ENCODE data around the gene RARRES2.
A peak's percentile ranks its signal among the peaks of the same experiment; 100 is the strongest.

RARRES2 gene

DNA sequence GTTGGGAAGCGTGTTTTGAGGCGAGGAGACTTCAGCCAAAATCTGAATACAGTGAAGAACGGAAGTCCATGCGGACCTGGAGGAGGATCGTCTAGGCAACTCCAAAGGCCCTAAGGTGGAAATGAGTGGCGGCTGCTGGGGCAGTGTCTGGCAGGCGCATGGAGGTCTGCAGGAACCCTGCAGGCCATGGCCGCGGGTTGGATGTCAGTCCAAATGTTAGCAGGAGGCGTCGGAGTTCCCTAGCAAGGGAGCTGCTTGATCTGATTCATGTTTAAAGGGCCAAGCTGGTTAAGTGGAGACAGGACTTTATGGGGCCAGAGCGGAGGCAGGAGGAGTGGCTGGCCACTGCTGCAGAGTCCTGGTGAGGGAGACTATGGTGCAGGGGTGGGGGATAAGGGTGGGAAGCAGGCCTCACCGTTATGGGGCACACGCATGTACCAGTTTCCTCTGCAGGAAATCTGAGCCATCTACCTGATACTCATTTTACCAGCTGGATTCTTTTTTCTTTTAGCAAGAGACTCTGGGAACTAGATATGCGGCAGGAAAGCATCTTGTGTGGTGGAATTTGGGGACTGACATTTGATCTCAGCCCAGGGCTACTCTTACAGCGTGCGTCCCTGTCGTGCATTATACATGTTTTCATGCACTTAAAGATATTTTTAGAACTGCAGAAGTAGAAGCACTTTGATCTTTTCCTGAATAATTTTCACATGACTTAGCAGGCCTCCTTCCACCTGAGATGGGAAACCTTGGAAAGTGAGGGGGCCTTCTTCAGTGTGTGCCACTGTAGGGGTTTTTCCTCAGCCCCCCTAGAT lies 20.6 kb upstream of the RARRES2 start:
- no peak for DNase-seq (ENCODE audit: low read depth in 2 of 2)

DNA sequence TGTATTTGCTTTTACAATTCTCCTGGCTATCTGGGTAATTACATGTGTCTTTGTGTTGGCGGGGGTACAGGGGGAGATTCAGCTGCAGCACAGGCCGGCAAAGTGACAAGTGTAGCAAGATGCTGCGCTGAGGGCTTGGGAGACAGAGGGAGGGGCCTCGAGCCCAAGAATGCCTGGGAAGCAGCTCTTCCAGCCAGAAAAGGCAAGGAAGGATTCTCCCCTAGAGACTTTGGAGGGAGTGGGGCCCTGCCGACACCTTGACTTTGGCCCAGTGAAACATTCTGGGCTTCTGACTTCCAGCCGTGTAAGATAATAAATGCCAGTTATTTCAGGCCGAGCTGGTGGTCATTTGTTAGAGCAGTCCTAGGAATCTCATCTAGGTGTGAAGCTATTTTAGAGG lies 20.0 kb upstream of the RARRES2 start:
- DNase-seq (ENCODE audit: low read depth in 2 of 2) = no peak

DNA sequence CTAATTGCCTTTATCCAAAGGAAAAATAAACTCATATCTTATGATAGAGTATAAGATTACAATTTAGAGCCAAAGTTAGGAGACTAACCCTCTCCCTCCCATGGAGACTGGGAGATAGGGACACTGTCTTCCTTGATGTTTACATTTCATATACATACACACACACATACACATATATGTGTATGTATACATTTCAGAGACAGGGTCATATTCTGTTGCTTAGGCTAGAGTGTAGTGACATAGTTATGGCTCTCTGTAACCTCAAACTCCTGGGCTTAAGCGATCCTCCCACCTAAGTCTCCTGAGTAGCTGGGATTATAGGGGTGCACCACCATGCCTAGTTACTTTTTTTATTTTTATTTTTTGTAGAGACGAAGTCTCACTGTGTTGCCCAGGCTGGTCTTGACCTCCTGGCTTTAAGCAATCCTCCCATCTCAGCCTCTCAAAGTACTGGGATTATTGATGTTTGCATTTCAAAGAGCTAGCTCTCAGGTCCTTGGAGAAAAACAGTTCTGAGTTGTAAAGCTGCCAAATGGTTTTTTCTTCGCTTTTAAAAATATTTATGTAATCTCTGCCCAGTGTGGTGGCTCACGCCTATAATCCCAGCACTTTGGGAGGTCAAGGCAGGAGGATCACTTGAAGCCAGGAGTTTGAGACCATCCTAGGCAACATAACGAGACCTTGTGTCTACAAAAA lies 19.1 kb upstream of the RARRES2 start:
- no peak for DNase-seq (ENCODE audit: low read depth in 2 of 2)

DNA sequence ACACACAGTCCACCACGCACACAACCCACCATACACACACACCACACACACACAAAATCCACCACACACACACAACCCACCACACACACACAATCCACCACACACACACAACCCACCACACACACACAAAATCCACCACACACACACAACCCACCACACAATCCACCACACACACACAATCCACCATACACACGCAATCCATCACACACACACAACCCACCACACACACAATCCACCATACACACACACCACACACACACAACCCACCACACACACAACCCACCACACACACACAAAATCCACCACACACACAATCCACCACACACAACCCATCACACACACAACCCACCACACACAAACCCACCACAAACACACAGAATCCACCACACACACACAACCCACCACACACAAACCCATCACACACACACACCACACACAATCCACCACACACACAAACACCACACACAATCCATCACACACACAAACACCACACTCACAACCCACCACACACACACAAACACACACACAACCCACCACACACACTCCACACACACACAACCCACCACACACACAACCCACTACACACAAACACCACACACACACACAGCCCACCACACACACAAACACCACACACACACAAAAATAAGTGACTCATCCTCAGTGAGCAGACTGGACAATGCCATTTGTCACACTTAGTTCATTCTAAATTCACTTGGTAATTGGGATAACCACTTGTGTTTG lies 18.4 kb upstream of the RARRES2 start:
- DNase-seq (ENCODE audit: low read depth in 2 of 2) = no peak

DNA sequence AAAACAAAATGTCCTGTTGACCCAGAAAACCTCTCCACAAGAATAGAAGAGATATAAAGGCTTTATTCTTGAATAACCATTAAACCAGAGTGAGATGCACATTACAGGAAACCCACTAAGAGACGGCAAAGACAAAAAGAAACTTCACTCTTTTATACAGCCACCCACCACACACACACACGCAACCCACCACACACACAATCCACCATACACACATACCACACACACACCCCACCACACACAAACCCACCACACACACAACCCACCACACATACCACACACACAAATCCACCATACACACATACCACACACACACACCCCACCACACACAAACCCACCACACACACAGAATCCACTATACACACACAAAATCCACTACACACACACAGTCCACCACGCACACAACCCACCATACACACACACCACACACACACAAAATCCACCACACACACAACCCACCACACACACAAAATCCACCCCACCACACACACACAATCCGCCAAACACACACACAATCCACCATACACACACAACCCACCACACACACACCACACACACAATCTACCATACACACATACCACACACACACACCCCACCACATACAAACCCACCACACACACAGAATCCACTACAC lies 17.7 kb upstream of the RARRES2 start:
- no peak for DNase-seq (ENCODE audit: low read depth in 2 of 2)

DNA sequence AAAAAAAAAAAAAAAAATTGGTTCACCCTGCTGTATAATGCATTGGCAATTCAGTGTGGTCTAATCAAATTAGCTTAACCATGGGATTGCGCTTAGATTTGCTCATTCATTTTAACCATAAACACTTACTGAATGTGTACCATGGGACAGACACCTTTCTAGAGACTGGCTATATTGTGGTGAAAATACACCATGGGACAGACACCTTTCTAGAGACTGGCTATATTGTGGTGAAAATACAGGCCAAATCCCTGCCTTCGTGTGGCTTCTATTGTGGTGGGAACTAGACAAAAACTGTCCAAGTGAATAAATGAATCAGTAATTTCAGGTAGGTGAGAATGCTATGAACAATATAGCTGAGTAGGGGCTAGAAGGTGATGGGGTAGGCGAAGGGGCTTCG lies 17.0 kb upstream of the RARRES2 start:
- no peak for DNase-seq (ENCODE audit: low read depth in 2 of 2)

DNA sequence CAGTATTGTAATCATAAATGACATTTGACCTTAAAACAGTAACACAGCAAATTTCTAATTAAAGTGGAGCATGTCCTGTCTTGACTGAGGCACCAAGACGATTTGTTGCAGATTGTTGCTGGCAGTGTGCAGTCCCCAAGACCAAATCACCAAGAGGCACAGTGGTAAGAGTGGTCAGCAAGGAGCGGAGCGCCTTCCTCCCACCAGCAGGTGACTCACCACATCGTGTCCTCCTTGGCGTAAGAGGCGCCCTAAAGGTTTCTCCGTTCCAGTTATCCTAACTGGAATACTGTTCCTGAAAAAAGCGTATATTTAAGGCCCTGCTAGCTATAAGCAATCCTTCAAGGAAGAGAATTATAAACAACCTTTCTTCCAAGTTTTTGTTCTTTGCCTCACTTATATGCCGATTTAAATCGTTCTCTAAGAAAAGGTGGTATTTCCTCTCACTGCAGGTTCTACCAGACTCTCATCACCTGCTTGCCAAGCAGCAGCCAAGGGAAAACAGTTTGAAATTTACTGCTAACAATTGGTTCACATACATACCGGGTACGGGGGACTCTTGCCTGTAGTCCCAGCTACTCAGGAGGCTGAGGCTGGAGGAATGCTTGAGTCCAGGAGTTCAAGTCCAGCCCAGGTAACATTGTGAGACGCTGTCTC lies 16.5 kb upstream of the RARRES2 start:
- no peak for DNase-seq (ENCODE audit: low read depth in 2 of 2)

DNA sequence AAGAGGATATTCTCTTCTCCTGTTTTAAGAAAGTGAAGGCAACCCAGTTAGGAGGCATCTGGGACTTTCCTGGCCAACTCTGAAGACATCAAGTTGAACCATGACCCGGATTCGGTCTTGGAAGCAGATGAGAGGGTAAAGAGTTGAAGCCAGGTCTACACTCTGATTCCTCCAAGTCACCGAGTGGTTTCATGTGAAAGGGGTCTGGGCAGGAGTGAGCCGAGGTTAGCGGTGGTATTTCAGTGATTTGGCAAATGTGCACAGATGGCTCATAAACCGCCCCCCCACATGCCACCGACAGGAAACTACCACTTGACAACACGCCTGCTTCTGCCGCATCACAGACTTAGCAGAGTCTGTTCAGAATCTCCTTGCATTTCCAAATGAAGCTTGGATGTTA lies 15.8 kb upstream of the RARRES2 start:
- peak in 1 of 2 experiments; percentile 49 for DNase-seq (ENCODE audit: low read depth in 2 of 2)

DNA sequence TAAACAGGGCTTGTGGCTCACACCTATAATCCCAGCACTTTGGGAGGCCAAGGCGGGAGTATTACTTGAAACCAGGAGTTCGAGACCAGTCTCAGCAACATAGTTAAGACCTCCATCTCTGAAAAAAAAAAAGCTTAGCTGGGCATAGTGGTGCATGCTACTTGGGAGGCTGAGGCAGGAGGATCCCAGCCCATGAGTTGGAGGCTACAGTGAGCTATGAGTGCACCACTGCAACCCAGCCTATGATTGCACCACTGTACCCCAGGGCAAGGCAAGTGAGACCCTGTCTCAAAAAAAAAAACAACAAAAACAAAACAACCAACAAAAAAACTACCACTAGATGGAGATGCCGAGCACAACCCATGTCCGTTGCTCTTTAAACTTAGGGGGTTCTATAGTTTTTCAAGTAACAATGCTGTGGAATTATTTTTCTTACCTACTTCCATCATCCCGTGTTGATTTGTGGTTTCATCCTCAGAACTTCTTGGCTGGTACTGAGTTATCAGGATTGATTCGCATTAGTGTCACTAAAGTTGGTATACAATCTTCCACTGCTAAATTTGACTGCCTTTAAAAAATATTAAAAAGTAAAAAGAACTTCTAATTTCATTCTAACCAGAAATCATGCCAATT lies 15.0 kb upstream of the RARRES2 start:
- DNase-seq (ENCODE audit: low read depth in 2 of 2) = no peak

DNA sequence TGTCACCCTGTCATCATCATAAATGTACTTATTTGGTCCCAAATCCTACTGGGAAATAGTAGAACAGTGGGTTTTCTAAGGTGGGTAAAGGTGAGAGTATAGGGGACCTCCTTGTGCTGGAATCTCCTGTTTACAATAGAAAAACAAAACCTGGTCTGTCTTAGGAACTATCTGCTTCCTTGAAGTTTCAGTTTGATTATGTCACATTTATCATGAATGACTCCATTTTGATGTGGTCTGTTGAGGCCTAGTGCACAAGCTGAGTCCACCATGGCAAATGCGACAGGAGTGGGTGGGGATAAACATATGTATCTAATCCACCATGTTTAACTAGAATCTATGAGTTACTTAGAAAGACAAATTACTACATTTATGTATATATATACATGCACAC lies 14.2 kb upstream of the RARRES2 start:
- no peak for DNase-seq (ENCODE audit: low read depth in 2 of 2)

DNA sequence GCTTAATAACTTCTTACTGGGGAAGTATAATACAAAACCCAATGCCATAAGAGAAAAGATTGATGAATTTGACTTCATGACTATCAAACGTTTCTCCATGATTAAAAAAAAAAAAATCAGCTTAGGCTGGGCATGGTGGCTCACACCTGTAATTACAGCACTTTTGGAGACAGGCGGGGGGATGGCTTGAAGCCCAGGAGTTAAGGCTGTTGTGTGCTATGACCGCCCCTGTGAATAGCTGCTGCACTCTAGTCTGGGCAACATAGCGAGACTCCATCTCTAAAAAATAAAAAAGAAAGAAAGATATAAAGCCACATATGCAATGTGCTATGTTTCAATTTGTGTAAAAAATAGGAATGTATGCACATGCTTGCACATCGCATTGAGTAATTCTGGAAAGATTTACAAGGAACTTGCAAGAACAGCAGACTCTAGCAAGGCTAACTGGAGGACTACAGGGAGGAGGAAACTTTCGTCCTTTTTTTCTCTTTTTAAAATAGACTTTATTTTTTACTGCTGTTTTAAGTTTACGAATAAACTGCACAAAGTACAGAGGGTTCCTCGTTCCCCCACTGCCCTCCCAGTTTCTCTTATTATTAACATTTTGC lies 10.3 kb upstream of the RARRES2 start:
- DNase-seq (ENCODE audit: low read depth in 2 of 2) = no peak

DNA sequence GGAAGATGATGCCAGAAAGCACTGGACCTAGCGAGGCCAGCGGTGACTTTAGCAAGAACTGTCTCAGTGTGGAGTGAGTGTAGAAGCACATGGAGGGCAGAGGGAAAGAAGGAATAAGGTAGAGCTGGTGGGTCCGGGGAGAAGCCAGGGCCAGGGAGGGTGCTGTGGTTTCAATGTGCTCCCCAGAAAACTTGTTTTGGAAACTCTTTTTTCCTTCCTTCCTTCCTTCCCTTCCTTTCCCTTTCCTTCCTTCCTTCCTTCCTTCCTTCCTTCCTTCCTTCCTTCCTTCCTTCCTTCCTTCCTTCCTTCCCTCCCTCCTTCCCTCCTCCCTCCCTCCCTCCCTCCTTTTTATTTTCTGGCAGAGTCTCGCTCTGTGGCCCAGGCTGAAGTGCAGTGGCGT lies 5.5 kb upstream of the RARRES2 start:
- no peak for DNase-seq (ENCODE audit: low read depth in 2 of 2)

DNA sequence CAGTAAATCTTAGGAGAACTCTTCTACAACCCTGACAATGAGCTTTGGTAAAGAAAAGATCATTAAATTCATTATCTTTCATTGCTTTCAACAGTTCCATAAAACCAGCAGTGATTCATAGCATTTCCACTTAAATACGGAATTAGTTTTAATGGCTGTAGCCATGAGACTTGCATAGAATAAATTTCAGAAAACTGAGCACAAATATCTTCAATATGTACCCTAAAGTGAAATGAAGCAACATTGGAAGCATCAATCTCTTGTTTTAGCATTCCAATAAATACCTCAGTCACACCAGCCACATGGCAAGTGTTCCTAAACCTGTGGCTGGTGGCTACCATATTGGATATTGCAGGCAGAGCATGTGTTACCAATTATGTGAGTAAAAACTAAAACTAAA lies 3.6 kb upstream of the RARRES2 start:
- DNase-seq (ENCODE audit: low read depth in 2 of 2) = no peak

DNA sequence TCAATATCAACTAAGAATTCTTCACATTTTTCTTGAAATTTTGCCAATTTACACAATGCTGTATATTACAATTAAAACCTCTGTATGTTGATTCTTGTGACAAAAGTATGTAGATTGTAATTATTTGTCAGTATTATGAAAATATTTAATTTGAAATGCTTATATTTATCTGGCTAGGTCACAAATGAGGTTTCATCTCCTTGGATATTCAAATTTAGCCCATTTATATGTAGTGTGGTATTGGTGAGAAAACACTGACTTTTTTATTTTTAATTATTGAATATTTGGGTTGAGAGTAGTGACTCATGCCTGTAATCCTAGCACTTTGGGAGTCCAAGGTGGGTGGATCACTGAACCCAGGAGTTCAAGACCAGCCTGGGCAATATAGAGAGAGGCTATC lies 2.9 kb upstream of the RARRES2 start:
- DNase-seq (ENCODE audit: low read depth in 2 of 2) = no peak

DNA sequence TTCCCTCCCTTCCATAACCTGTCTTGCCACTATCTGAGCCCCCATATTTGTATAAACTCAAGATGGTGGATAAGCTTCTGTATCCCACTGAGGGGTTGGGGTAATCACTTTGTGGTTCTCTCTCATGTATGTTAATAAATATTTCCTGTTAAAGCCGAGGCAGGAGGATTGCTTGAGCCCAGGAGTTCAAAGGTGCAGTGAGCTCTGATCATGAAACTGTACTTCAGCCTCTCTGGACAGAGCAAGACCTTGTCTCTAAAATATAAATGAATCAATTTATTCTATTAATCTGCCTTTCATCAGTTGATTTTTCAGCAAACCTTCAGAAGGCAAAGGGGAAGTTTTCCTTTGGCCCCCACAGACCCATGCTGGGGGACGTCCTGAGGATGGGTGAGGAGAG lies 1.8 kb upstream of the RARRES2 start:
- no peak for DNase-seq (ENCODE audit: low read depth in 2 of 2)

DNA sequence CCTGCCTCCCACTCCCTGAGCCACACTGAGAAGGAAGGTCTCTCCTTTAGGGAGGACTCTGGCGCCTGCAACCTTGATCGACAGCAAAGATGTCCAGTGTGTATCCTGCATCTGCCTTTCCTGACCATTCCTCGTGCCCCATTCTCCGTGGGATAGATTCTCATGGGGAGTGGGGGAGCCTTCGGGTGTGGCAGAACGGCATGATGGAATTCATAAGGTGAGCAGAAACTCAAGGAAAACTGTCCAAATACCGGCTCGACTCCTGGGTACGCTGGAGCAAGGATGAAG lies 636 bp upstream of the RARRES2 start:
- no peak for DNase-seq (ENCODE audit: low read depth in 2 of 2)

DNA sequence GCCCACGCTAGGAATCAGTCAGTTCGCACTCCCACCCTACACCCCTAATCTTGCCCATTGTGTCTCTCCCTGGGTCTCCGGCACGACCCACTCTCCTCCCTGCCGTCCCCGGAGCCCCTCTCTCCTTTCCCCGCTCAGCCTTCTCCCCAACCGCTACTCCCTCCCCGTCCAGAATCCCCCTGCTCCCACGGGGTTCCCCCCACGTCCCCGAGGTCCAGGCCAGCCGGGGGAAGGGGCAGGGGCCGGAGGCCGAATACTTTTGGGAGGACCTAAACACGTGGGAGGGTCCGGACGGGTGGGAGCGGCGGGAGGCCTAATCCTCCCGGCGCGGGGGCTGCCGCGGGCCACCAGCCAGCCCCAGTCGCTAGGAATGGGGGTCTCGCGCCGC lies 560 bp downstream of the RARRES2 start:
- DNase-seq (ENCODE audit: low read depth in 2 of 2) = no peak

DNA sequence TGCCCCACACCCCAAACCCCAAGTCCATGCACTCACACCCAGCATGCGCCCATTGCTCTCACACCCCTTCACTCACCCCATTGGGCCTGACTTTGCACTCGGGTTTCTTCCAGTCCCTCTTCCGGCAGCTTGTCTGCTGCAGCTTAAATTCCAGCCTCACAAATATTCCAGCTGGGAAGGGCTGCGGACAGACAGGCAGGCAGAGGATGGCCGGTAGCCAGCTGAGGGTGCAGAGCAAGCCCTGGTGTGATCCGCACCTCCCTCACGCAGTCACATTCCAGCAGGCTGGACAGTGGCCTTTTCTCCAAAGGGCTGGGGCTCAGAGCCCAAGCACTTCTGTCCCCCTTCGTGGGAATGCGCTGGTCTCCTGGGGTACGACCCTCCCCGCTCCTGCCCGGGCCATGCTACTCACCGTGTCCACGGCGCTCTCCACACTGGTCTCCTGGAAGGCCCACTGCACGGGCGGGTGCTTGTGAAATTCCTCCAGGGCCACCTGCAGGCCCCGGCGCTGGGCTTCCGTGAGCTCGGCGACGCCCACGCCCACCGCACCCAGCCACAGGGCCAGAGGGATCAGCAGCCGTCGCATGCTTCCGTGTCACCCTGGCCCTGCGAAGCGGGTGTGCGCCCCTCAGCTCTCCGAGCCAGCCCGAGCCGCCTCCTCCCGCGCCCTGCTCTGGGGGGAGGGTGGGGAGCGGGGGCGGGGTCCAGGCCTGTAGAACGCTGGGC lies 1.2 kb downstream of the RARRES2 start:
- no peak for DNase-seq (ENCODE audit: low read depth in 2 of 2)

DNA sequence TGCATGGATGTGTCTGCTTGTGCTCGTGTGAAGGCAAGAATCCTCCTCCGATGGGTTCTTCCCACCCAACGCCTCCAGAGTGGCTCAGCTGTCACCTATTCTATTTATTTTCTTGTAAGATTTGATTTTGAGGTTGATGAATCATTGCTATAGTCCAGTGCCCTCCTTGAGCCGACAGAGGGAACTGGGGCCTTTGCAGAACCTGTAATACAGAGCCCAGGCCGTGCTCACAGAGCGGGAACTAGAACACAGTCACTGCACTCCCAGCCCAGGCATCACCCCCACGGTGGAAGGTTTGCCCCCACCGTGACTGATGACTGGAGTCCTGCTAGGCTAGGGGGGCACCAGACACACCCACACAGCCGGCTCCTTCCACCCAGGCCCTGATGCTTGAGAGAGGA lies 2.0 kb downstream of the RARRES2 start:
- no peak for DNase-seq (ENCODE audit: low read depth in 2 of 2)

DNA sequence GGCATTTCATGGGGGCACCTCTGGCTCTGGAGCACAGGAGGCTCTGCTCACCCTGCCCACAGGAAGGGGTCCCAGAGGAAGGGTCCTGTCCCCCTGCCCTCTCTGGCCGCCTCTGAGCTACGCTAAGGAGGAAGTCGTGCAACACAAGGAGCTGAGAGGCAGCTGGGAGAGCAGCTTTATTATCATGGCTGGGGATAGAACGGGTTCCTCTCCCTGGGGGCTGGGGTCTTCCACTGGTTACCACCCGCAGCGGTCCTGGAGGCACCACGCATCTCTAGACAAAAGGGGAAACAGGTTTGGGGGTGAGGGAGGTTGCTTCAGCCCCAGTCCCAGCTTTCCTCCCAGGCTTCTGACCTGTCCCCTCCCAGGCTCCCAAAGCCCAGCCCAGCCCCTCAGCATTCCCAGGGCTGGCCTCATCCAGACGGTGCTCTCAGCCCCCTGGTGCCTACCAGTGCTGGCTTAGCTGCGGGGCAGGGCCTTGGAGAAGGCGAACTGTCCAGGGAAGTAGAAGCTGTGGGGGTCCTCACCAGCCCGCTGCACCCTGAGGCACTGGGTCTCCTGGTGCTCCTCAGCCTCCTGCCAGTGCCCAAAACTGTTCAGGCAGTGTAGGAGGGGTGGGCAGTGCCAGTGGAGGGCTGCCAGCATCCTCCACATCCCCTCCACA lies 3.1 kb downstream of the RARRES2 start:
- no peak for DNase-seq (ENCODE audit: low read depth in 2 of 2)
